Mammary epithelial cell (primary cell): ENCODE data around the gene FAM210A.

ENCODE experiments used
- CTCF ChIP-seq, 2 donors: IDR thresholded peaks in 1 of 2; conservative IDR thresholded peaks in 1 of 2; 2 replicates each; pipeline ENCODE4 v1.5.1; 2011 to 2012; ENCODE audit warnings: inconsistent platforms in 2 of 2, low read length in 2 of 2, mild to moderate bottlenecking in 2 of 2, control low read depth in 1 of 2, low read depth in 1 of 2; ENCODE audit not compliant: insufficient read depth in 1 of 2; ENCODE audit errors: extremely low read depth in 1 of 2
- EZH2 ChIP-seq: IDR thresholded peaks from 2 replicates; pipeline ENCODE4 v1.6.1; 2012; ENCODE audit warnings: low read length, inconsistent platforms, borderline replicate concordance

GRCh38 chr18:13657974-13658373, 68.4 kb downstream of the FAM210A start:
- no peak for TF ChIP-seq CTCF (conservative IDR thresholded peaks at IDR 0.05 in 1 of 2, IDR thresholded peaks at IDR 0.05 in 1 of 2; ENCODE audit: extremely low read depth in 1 of 2, insufficient read depth in 1 of 2, low read depth in 1 of 2, low read length in 2 of 2)
- no peak for TF ChIP-seq EZH2
